GM13977 (cell line): ENCODE measurements around the gene MMRN1.

ENCODE experiments used
- DNase-seq: peaks from one replicate; pipeline ENCODE4 v3.0.0; 2012; ENCODE audit warnings: low spot score
- in situ Hi-C: fragments of 300-500 bp; cut with MboI; formaldehyde crosslinking; loops from one replicate; pipeline ENCODE4 v1.12.0; 2022; ENCODE audit warnings: low sequenced_read_pairs, low pct_unique_long_range_greater_than_20kb, mixed read lengths, inconsistent platforms; ENCODE audit not compliant: unreplicated experiment
- TF ChIP-seq, protein P1 (sequence below): IDR thresholded peaks from 2 replicates; pipeline ENCODE4 v1.5.1; 2012; ENCODE audit warnings: mild to moderate bottlenecking, control low read depth; ENCODE audit not compliant: insufficient read depth; ENCODE audit errors: extremely low read depth, missing control alignments

MMRN1 gene

DNA sequence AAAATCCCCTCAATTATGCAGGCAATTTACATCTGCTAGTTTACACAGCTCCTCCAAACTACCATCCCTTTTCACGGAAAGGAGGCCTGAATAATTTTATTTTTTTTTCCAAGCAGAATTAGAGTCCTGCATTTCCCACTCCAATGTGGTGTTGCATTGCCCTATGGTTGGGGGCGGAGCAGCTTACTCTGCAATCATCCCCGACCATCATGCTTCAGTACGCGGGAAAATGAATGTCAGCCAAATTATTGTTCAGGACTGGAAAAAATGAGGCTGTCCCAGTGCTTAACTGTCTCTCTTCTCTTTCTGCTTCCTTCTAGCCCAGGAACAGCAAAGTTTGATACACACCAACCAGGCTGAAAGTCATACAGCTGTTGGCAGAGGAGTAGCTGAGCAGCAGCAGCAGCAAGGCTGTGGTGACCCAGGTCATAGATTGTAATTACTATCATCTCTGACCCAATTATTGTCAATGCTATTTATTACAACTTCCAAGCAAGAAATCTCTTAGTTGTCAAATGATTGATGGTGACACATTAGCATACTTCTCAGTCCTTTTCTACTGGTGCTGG lies 28.3 kb downstream of the MMRN1 start:
- DNase-seq = no peak
- TF ChIP-seq, protein P1, sequence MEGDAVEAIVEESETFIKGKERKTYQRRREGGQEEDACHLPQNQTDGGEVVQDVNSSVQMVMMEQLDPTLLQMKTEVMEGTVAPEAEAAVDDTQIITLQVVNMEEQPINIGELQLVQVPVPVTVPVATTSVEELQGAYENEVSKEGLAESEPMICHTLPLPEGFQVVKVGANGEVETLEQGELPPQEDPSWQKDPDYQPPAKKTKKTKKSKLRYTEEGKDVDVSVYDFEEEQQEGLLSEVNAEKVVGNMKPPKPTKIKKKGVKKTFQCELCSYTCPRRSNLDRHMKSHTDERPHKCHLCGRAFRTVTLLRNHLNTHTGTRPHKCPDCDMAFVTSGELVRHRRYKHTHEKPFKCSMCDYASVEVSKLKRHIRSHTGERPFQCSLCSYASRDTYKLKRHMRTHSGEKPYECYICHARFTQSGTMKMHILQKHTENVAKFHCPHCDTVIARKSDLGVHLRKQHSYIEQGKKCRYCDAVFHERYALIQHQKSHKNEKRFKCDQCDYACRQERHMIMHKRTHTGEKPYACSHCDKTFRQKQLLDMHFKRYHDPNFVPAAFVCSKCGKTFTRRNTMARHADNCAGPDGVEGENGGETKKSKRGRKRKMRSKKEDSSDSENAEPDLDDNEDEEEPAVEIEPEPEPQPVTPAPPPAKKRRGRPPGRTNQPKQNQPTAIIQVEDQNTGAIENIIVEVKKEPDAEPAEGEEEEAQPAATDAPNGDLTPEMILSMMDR = no peak
- in situ Hi-C loops = no loop called here

DNA sequence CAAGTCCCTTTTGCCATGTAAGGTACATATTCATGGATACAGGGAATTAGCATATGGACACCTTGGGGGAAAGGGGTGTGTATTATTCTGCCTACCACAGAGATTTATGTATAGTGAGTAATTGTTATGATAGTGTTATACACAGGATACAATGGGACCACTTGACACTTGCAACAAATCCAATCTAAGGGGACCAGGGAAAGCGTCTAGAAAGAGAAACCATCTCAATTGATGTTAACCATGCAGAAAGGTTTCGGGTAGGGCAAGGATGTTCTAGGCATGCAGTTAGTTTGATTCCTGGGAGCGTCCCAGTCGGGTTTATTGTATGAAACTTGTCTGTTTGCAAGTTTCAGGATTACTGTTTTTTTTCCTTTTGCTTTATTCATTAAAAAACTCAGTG lies 34.2 kb downstream of the MMRN1 start:
- in situ Hi-C loops = no loop called here
- no peak for DNase-seq
- TF ChIP-seq, protein P1 = no peak

DNA sequence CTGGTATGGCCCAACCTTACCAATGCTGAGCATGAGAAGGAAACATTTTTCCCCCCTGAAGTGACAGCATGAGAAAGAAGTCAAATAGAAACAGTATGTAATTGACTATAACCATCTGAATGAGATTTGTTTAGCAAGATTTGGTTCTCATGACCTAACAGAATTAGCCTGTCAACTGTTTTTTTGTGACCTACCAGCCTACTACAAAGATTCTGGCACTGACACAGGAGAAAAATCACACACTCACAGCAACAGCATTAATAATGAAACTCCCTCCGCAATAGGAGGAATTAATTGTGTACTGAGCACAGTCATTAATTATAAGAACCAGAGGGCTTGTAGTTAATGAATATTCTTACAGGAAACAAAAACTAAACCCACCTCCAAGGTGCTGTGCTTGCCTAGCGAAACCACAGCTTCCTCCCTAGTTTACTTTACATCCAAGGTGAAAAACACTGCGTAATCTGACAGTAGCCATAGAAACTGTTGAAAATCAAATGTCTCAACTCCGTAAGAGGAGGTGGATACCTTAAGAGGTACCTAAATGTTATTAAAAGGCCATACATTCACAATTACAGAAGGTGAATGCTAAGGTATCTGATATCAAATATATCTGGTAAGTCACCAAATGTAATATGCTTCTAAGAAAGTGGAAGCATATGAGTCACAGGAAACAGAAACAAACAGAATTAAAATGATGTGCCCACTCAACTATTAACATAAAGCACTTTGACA lies 34.9 kb downstream of the MMRN1 start:
- TF ChIP-seq, protein P1 = no peak
- in situ Hi-C loops = no loop called here
- peak; percentile 10 for DNase-seq

GRCh38 chr4:89939546-89939945 lies 44.9 kb downstream of the MMRN1 start:
- TF ChIP-seq, protein P1 = no peak
- DNase-seq = no peak
- in situ Hi-C loops = no loop called here

DNA sequence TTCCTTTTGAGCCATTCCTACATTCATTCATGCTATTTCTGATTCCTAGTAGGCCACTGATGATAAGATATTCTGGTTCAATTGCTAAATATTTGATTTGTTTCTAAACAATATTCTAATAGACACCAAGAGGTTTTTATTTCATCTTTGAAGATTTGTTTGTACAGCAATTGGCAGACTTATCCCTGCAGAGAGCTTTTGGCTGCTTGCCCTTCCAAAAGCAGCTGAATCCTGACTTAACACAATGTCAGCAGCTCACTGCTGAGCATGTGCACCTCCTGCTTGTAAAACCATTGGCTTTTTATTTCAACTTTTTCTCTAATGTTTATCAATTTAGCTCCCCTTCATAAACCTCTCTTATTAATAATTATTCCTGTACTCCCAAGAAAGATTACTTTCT lies 45.3 kb downstream of the MMRN1 start:
- TF ChIP-seq, protein P1 = no peak
- no peak for DNase-seq
- in situ Hi-C loops = no loop called here

DNA sequence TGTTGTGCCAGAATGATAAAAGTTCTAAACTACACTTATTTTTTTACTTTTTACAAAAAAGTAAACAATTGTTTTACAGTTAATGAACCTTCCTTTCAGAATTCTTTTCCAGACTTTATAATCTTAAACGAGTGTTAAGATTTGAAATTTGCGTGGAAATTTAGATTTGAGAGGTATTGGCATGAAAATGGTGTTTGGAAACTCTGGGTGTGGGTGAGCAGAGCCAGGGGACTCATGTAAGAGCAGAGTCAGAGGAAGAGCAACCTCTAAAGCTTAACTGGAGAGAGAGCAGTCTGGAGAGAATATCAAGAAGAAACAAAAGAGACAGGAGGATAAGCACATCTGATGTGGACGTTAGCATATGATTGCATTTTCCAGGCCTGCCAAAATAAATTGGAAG lies 48.2 kb downstream of the MMRN1 start:
- no peak for DNase-seq
- in situ Hi-C loops = no loop called here
- TF ChIP-seq, protein P1 = no peak
